Prostate gland (tissue), 2 donors: ENCODE data around the gene TTBK2. TPM values are rescaled to one million over a fixed set of nuclear protein-coding genes. Genes with fewer than 3 reads are reported as not detected.

ENCODE experiments used
- DNase-seq: peaks from one replicate; pipeline ENCODE4 v3.0.0-alpha.2; 2019; ENCODE audit warnings: low spot score
- H3K27ac ChIP-seq, 2 donors: fragments of 200-600 bp; sonication (generic); 2 replicates each; pipeline ENCODE4 v1.5.1; 2017 to 2019
- H3K27me3 ChIP-seq: fragments of 200-600 bp; sonication (generic); replicated peaks from 2 replicates; pipeline ENCODE4 v1.5.1; 2019; ENCODE audit not compliant: insufficient read depth
- H3K36me3 ChIP-seq, 2 donors: fragments of 200-600 bp; sonication (generic); 1 replicate in 1 of 2; 2 replicates in 1 of 2; pipeline versions ENCODE4 v1.5.1 to v1.8.1; 2017 to 2019
- H3K4me1 ChIP-seq: fragments of 200-600 bp; sonication (generic); replicated peaks from 2 replicates; pipeline ENCODE4 v1.5.1; 2019
- H3K4me3 ChIP-seq, 2 donors: fragments of 200-600 bp; sonication (generic); 2 replicates each; pipeline ENCODE4 v1.5.1; 2017 to 2019
- H3K9me3 ChIP-seq: fragments of 200-600 bp; sonication (generic); 2 replicates; pipeline ENCODE4 v1.5.1; 2017
- CTCF ChIP-seq, 4 experiments: fragments of 200-600 bp in 2 of 4; fragments of 450-650 bp in 2 of 4; sonication (generic) in 2 of 4; IDR thresholded peaks; 1 replicate in 3 of 4; 2 replicates in 1 of 4; pipeline ENCODE4 v1.5.1; 2016 to 2019; ENCODE audit warnings: antibody characterized with exemption in 4 of 4, mild to moderate bottlenecking in 2 of 4, moderate library complexity in 2 of 4
- POLR2A ChIP-seq: fragments of 450-650 bp; IDR thresholded peaks from one replicate; pipeline ENCODE4 v1.6.1; 2016; ENCODE audit warnings: antibody characterized with exemption, mild to moderate bottlenecking
- POLR2AphosphoS5 ChIP-seq: sonication (generic); formaldehyde crosslinking; IDR thresholded peaks from one replicate; pipeline ENCODE4 v1.6.1; 2017; ENCODE audit warnings: antibody characterized with exemption
- WGBS: methylation state at CpG from one replicate; pipeline ENCODE4 v1.1.5; 2018; 5-methylcytosine and 5-hydroxymethylcytosine counted together
- intact Hi-C: fragments of 100-400 bp; cut with DNase I; formaldehyde crosslinking; loops from one replicate; pipeline ENCODE4 v1.14.2; 2022
- total RNA-seq, 2 donors: library from RNA; depleted of rRNA; stranded (reverse); fragments of >200 nt; gene quantifications; one replicate each; pipeline ENCODE4 v1.1.0, GENCODE V29; 2016

The TTBK2 gene
- total RNA-seq, 2 donors from 2014 or later, result 20.4 to 30.3 TPM

GRCh38 chr15:42732095-42732827 lies 188.3 kb downstream of the TTBK2 start:
- intact Hi-C loops, result loop anchor here (10.0 kb wide), 1 partner anchor 193 kb away; the partner anchor contains the start of gene TTBK2
- DNase-seq, result no peak
- no peak for TF ChIP-seq POLR2AphosphoS5
- no peak for TF ChIP-seq POLR2A
- no peak for TF ChIP-seq CTCF (IDR thresholded peaks at IDR 0.05)
- 83% methylated on average over 15 of the region's 15 CpGs for WGBS
- Histone ChIP-seq H3K27me3 (no peaks in the 10 kb centered on the region), H3K4me3 (no peak overlapping the region), H3K36me3 (peaks cover 9 to 34% of the 10 kb centered on the region in 2 donors), H3K4me1 (no peaks in the 10 kb centered on the region), H3K9me3 (no peaks in the 10 kb centered on the region), H3K27ac (no peak overlapping the region)

GRCh38 chr15:42731461-42731860 lies 189.1 kb downstream of the TTBK2 start:
- H3K9me3 ChIP-seq, result no peaks in the 10 kb centered on the region
- H3K4me1 ChIP-seq, result no peaks in the 10 kb centered on the region
- no peak overlapping the region for H3K27ac ChIP-seq
- DNase-seq, result no peak
- no peaks in the 10 kb centered on the region for H3K27me3 ChIP-seq
- intact Hi-C loops, result loop anchor here (10.0 kb wide), 1 partner anchor 193 kb away; the partner anchor contains the start of gene TTBK2
- TF ChIP-seq CTCF (IDR thresholded peaks at IDR 0.05) (no peak), POLR2AphosphoS5 (no peak), POLR2A (no peak)
- WGBS, result 82% methylated on average over 6 of the region's 6 CpGs
- H3K36me3 ChIP-seq, result peaks cover 9 to 37% of the 10 kb centered on the region in 2 donors
- no peak overlapping the region for H3K4me3 ChIP-seq

- Histone ChIP-seq H3K9me3 (no peaks in the 10 kb centered on the region), H3K27ac (no peak overlapping the region)
Measured at GRCh38 chr15:42730536-42730935, 190.0 kb downstream of the TTBK2 start.

GRCh38 chr15:42730135-42730534 lies 190.4 kb downstream of the TTBK2 start:
- Histone ChIP-seq H3K4me3 (no peak overlapping the region), H3K27ac (no peak overlapping the region), H3K9me3 (no peaks in the 10 kb centered on the region), H3K36me3 (peaks cover 13 to 37% of the 10 kb centered on the region in 2 donors), H3K4me1 (no peaks in the 10 kb centered on the region), H3K27me3 (no peaks in the 10 kb centered on the region)
- intact Hi-C loops, result loop anchor here (10.0 kb wide), 1 partner anchor 195 kb away; the partner anchor contains the start of gene TTBK2
- TF ChIP-seq POLR2AphosphoS5 (no peak), CTCF (IDR thresholded peaks at IDR 0.05) (no peak), POLR2A (no peak)
- no peak for DNase-seq
- 85% methylated on average over 8 of the region's 8 CpGs for WGBS

More at GRCh38 chr15:42730536-42730935, 190.0 kb downstream of the TTBK2 start:
- H3K36me3 ChIP-seq, result peaks cover 9 to 37% of the 10 kb centered on the region in 2 donors
- TF ChIP-seq POLR2AphosphoS5 (no peak), POLR2A (no peak), CTCF (IDR thresholded peaks at IDR 0.05) (no peak)
- 95% methylated on average over 14 of the region's 14 CpGs for WGBS
- no peaks in the 10 kb centered on the region for H3K4me1 ChIP-seq
- H3K27me3 ChIP-seq, result no peaks in the 10 kb centered on the region
- H3K4me3 ChIP-seq, result no peak overlapping the region
- no peak for DNase-seq
- intact Hi-C loops, result loop anchor here (10.0 kb wide), 1 partner anchor 194 kb away; the partner anchor contains the start of gene TTBK2

GRCh38 chr15:42729409-42729808 lies 191.2 kb downstream of the TTBK2 start:
- intact Hi-C loops, result no loop called here
- 93% methylated on average over 7 of the region's 7 CpGs for WGBS

More at GRCh38 chr15:42729409-42729808, 191.2 kb downstream of the TTBK2 start:
- TF ChIP-seq POLR2AphosphoS5, result no peak
- no peak for TF ChIP-seq CTCF (IDR thresholded peaks at IDR 0.05)
- TF ChIP-seq POLR2A, result no peak
- Histone ChIP-seq H3K4me3 (no peak overlapping the region), H3K36me3 (peaks cover 15 to 37% of the 10 kb centered on the region in 2 donors), H3K27me3 (no peaks in the 10 kb centered on the region), H3K9me3 (no peaks in the 10 kb centered on the region), H3K27ac (no peak overlapping the region), H3K4me1 (no peaks in the 10 kb centered on the region)
- no peak for DNase-seq
